H1 (cell line): ENCODE results near the gene TSSC4. TPM values are rescaled to one million over a fixed set of nuclear protein-coding genes. Genes with fewer than 3 reads are reported as not detected.

Experiments used
- CTCF ChIA-PET: fragments of 300-600 bp; sonication (Branson Sonifier 250); formaldehyde crosslinking; loops from one replicate; lab custom pipeline; 2021; ENCODE audit not compliant: partially characterized antibody; lab: Charles Lee
- POLR2A ChIA-PET: fragments of 300-600 bp; sonication (Branson Sonifier 250); formaldehyde crosslinking; loops from one replicate; lab custom pipeline; 2021; ENCODE audit warnings: inconsistent platforms; ENCODE audit not compliant: partially characterized antibody; lab: Charles Lee
- DNase-seq, 2 experiments: peaks; one replicate each; pipeline versions ENCODE4 v3.0.0 to v3.0.0-alpha.2; 2010 to 2022; ENCODE audit warnings: low spot score in 2 of 2, low read depth in 1 of 2, mixed read lengths in 1 of 2
- FAIRE-seq: peaks from 2 replicates; lab custom pipeline; 2011; peaks lifted over from hg19 to GRCh38; lab: Jason Lieb, UNC
- H2AFZ ChIP-seq: 2 replicates; pipeline ENCODE4 v1.8.1; 2012; ENCODE audit warnings: low read length, inconsistent platforms
- H2AK5ac ChIP-seq: 2 replicates; pipeline ENCODE4 v1.6.1; 2013; ENCODE audit warnings: low read depth, low read length
- H2BK120ac ChIP-seq: replicated peaks from 2 replicates; pipeline ENCODE3; 2013; ENCODE audit warnings: low read depth, low read length, inconsistent platforms
- H2BK12ac ChIP-seq: 2 replicates; pipeline ENCODE4 v1.6.1; 2013; ENCODE audit warnings: low read depth, low read length
- H2BK15ac ChIP-seq: 2 replicates; pipeline ENCODE4 v1.6.1; 2013; ENCODE audit warnings: low read length
- H2BK20ac ChIP-seq: 2 replicates; pipeline ENCODE4 v1.6.1; 2013; ENCODE audit warnings: low read length
- H2BK5ac ChIP-seq: 2 replicates; pipeline ENCODE4 v1.6.1; 2013; ENCODE audit warnings: low read depth, low read length
- H3K14ac ChIP-seq: 2 replicates; pipeline ENCODE4 v1.6.1; 2013; ENCODE audit warnings: inconsistent platforms; ENCODE audit not compliant: insufficient read length
- H3K18ac ChIP-seq: 2 replicates; pipeline ENCODE4 v1.6.1; 2013; ENCODE audit warnings: low read length; ENCODE audit errors: extremely low read depth
- H3K23ac ChIP-seq: 2 replicates; pipeline ENCODE4 v1.6.1; 2013; ENCODE audit warnings: inconsistent platforms; ENCODE audit not compliant: insufficient read length
- H3K23me2 ChIP-seq: 2 replicates; pipeline ENCODE4 v1.6.1; 2013; ENCODE audit warnings: low read depth, low read length
- H3K27ac ChIP-seq: 2 replicates; pipeline ENCODE4 v1.6.1; 2011; ENCODE audit warnings: low read depth, low read length, inconsistent platforms
- H3K27me3 ChIP-seq, 4 experiments: replicated peaks in 1 of 4; 1 replicate in 1 of 4; 2 replicates in 3 of 4; pipeline versions ENCODE4 v1.6.1 to v1.8.1; 2011 to 2013; ENCODE audit warnings: low read length in 3 of 4, mild to moderate bottlenecking in 3 of 4, inconsistent platforms in 2 of 4, mixed read lengths in 2 of 4, moderate library complexity in 1 of 4; ENCODE audit not compliant: control insufficient read depth in 3 of 4, insufficient read depth in 3 of 4; ENCODE audit errors: extremely low read depth in 1 of 4
- H3K36me3 ChIP-seq, 4 experiments: 2 replicates each; pipeline versions ENCODE4 v1.6.1 to v1.8.1; 2011 to 2013; ENCODE audit warnings: mild to moderate bottlenecking in 4 of 4, low read length in 3 of 4, moderate library complexity in 2 of 4, control low read depth in 1 of 4, inconsistent platforms in 1 of 4; ENCODE audit not compliant: insufficient read depth in 4 of 4, control insufficient read depth in 2 of 4
- H3K4ac ChIP-seq: replicated peaks from 2 replicates; pipeline ENCODE3; 2013; ENCODE audit warnings: low read length, low read depth, mixed read lengths, inconsistent platforms; ENCODE audit not compliant: insufficient read length
- H3K4me1 ChIP-seq, 4 experiments: replicated peaks in 1 of 4; 1 replicate in 1 of 4; 2 replicates in 3 of 4; pipeline versions ENCODE4 v1.6.1 to v1.8.1; 2011 to 2013; ENCODE audit warnings: low read length in 3 of 4, inconsistent platforms in 2 of 4, mixed read lengths in 1 of 4; ENCODE audit not compliant: insufficient read depth in 4 of 4, control insufficient read depth in 3 of 4
- H3K4me2 ChIP-seq, 2 experiments: 2 replicates each; pipeline versions ENCODE4 v1.6.1 to v1.8.1; 2011 to 2013; ENCODE audit warnings: low read depth in 2 of 2, low read length in 2 of 2, control low read depth in 1 of 2, inconsistent platforms in 1 of 2, mild to moderate bottlenecking in 1 of 2; ENCODE audit not compliant: insufficient read depth in 1 of 2
- H3K4me3 ChIP-seq, 4 experiments: fragments of 200-600, 300-600 bp in 1 of 4; sonication (generic), shearing (Covaris generic), sonication (Bioruptor Twin) in 1 of 4; 2 replicates each; pipeline versions ENCODE4 v1.5.1 to v1.8.1; 2011 to 2016; ENCODE audit warnings: low read length in 4 of 4, low read depth in 3 of 4, control low read depth in 2 of 4, inconsistent platforms in 2 of 4, mild to moderate bottlenecking in 2 of 4, mixed read lengths in 1 of 4, moderate library complexity in 1 of 4; ENCODE audit not compliant: insufficient read depth in 2 of 4; ENCODE audit errors: extremely low read depth in 1 of 4
- H3K56ac ChIP-seq: replicated peaks from 2 replicates; pipeline ENCODE3; 2013; ENCODE audit warnings: low read depth, mild to moderate bottlenecking, mixed read lengths, low read length, inconsistent platforms; ENCODE audit not compliant: insufficient read length
- H3K79me1 ChIP-seq: 2 replicates; pipeline ENCODE4 v1.6.1; 2013; ENCODE audit warnings: low read depth, low read length, control low read depth
- H3K79me2 ChIP-seq, 2 experiments: 2 replicates each; pipeline versions ENCODE4 v1.6.1 to v1.8.1; 2012 to 2013; ENCODE audit warnings: low read length in 2 of 2, mild to moderate bottlenecking in 2 of 2, inconsistent platforms in 1 of 2; ENCODE audit not compliant: insufficient read depth in 2 of 2, control insufficient read depth in 1 of 2
- H3K9ac ChIP-seq, 4 experiments: replicated peaks in 1 of 4; 1 replicate in 1 of 4; 2 replicates in 3 of 4; pipeline versions ENCODE4 v1.6.1 to v1.8.1; 2011 to 2013; ENCODE audit warnings: low read depth in 3 of 4, low read length in 3 of 4, control low read depth in 2 of 4, mild to moderate bottlenecking in 2 of 4, moderate library complexity in 2 of 4, inconsistent platforms in 1 of 4; ENCODE audit errors: extremely low read depth in 1 of 4
- H3K9me3 ChIP-seq, 2 experiments: 2 replicates each; pipeline versions ENCODE4 v1.6.1 to v1.8.1; 2012 to 2013; ENCODE audit warnings: mild to moderate bottlenecking in 2 of 2, moderate library complexity in 2 of 2, control low read depth in 1 of 2, inconsistent platforms in 1 of 2, low read depth in 1 of 2, low read length in 1 of 2, mixed read lengths in 1 of 2; ENCODE audit not compliant: insufficient read depth in 2 of 2
- H4K20me1 ChIP-seq, 2 experiments: replicated peaks in 1 of 2; 2 replicates each; pipeline versions ENCODE3 to v1.8.1; 2011 to 2013; ENCODE audit warnings: inconsistent platforms in 2 of 2, low read length in 2 of 2, mild to moderate bottlenecking in 1 of 2; ENCODE audit not compliant: insufficient read depth in 2 of 2, control insufficient read depth in 1 of 2
- H4K5ac ChIP-seq: 2 replicates; pipeline ENCODE4 v1.6.1; 2013; ENCODE audit warnings: low read length, low read depth, mixed read lengths, inconsistent platforms; ENCODE audit not compliant: insufficient read length
- H4K8ac ChIP-seq: 2 replicates; pipeline ENCODE4 v1.8.0; 2013; ENCODE audit warnings: mild to moderate bottlenecking, moderate library complexity, low read length, inconsistent platforms; ENCODE audit not compliant: insufficient read depth; ENCODE audit errors: extremely low read depth
- H4K91ac ChIP-seq: replicated peaks from 2 replicates; pipeline ENCODE3; 2013; ENCODE audit warnings: low read length, mixed read lengths, inconsistent platforms; ENCODE audit not compliant: insufficient read length
- CTCF ChIP-seq, 3 experiments: IDR thresholded peaks; 1 replicate in 2 of 3; 2 replicates in 1 of 3; pipeline versions ENCODE4 v1.5.1 to v1.6.1; 2011; ENCODE audit warnings: low read length in 3 of 3, mild to moderate bottlenecking in 3 of 3, inconsistent platforms in 2 of 3, low read depth in 1 of 3, moderate library complexity in 1 of 3; ENCODE audit not compliant: insufficient read depth in 1 of 3; ENCODE audit errors: control extremely low read depth in 1 of 3
- RAD21 ChIP-seq, 2 experiments: IDR thresholded peaks in 1 of 2; conservative IDR thresholded peaks in 1 of 2; 2 replicates each; pipeline ENCODE4 v1.6.1; 2011; ENCODE audit warnings: low read depth in 2 of 2, low read length in 2 of 2, improper control_type of control experiment in 1 of 2, inconsistent platforms in 1 of 2, mild to moderate bottlenecking in 1 of 2, moderate library complexity in 1 of 2
- WGBS, 2 experiments: shearing (Covaris generic) in 1 of 2; methylation state at CpG; one replicate each; pipeline versions ENCODE4 v1.1.6 to v1.1.7; 2013 to 2015; ENCODE audit warnings: low lambda C conversion rate in 2 of 2, mixed read lengths in 2 of 2, inconsistent platforms in 1 of 2, low coverage in 1 of 2, missing lambda C conversion rate in 1 of 2; ENCODE audit not compliant: insufficient replicate concordance in 2 of 2, insufficient coverage in 1 of 2, insufficient read length in 1 of 2; ENCODE audit errors: extremely low coverage in 1 of 2, missing lambda C conversion rate in 1 of 2; 5-methylcytosine and 5-hydroxymethylcytosine counted together
- polyA plus RNA-seq, 7 experiments: library from polyadenylated mRNA; depleted of rRNA in 3 of 7; stranded (reverse) in 5 of 7; unstranded in 2 of 7; fragments of >200 nt in 5 of 7; fragments of 200-250 nt in 2 of 7; gene quantifications; 1 replicate in 5 of 7; 2 replicates in 1 of 7; 4 replicates in 1 of 7; pipeline versions ENCODE4 v1.2.1 to v1.2.3, GENCODE V29; 2011 to 2013; ENCODE audit warnings: missing spikeins in 2 of 7, mixed read lengths in 2 of 7
- total RNA-seq: library from RNA; stranded (reverse); fragmentation: NEBNext Ultra II Directional; extraction: Animal tissue kit (Norgen Biotek cat#: 25700); gene quantifications from 2 replicates; pipeline ENCODE4 v1.2.1, GENCODE V29; 2021

TSSC4 gene
- total and polyA plus RNA-seq, 2 of the 8 experiments (the other 6 are each of a cell fraction or from before 2014, with no cell fraction given), result 34.0 to 39.3 TPM

DNA sequence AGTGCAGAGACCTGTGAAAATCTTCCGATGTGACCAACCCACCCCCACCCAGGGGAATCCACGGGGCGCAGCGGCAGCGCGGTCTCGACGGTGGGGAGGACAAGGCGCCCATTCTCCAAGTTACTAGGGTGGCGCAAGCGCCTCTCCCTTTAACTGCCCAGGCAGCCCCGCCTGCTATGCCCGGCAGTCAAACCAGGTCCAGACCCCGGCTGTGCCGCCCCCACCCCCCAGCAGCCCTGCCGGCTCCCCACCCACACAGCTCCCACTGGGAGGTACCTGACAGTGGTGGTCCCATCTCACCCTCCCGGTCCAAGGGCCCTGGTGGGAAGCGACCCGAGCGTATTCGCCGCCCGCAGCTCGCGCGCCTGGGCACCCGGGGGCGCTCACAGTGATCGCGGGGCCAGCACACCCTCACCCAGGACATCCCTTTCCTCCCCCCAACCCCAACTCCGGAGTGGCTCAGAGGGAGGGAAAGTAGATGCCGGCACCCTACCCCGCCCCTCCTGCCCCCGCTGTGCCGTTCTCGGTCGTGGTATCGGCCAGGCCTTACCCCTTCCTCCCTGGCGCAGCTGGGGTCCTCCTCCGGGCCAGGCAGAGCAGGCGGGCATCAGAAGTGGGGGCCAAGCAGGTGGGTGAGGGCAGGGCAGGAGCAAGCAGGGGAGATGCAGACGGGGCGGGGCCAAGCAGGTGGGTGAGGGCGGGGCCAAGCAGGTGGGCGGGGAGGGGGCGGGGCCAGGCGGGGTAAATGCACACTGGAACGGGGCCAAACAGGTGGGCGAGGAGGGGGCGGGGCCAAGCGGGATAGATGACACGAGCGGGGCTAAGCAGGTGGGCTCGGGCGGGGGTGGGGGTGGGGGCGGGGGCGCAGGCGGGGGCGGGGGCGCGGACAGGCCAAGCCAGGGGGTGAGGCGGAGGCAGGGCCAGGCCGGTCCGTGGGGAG, 43.6 kb downstream of the TSSC4 start, which contains the start of gene TRPM5:
TSS of gene TRPM5 (minus strand) at position 634 of the 940 bp plus-strand sequence. CDS start 21,478 bp downstream, outside the sequence.
- Histone ChIP-seq H3K36me3 (no peaks in the 10 kb centered on the region), H3K9me3 (no peaks in the 10 kb centered on the region), H3K79me2 (no peaks in the 10 kb centered on the region), H3K23me2 (peaks cover 7% of the 10 kb centered on the region; the same call in 1 of the 2 replicates), H3K23ac (no peak within 1 kb of the TSS), H2AFZ (peak within 1 kb of the TSS; percentile 80; the same call in 1 of the 2 replicates), H3K14ac (no peak within 1 kb of the TSS), H3K4me1 (peaks cover 0 to 3% (median 3%) of the 10 kb centered on the region in 4 experiments; a peak in 2 of 7 replicates), H3K27ac (no peak within 1 kb of the TSS), H4K5ac (no peak within 1 kb of the TSS), H4K8ac (peak within 1 kb of the TSS; percentile 68), H3K4ac (no peak within 1 kb of the TSS), H2BK20ac (no peak within 1 kb of the TSS), H2BK15ac (peak within 1 kb of the TSS; percentile 72; the same call in 1 of the 2 replicates), H3K79me1 (no peaks in the 10 kb centered on the region), H3K56ac (no peak within 1 kb of the TSS), H3K4me2 (peak within 1 kb of the TSS; percentile 87 to 96), H4K91ac (no peak within 1 kb of the TSS), H2BK120ac (no peak within 1 kb of the TSS), H2BK12ac (no peak within 1 kb of the TSS), H2AK5ac (no peak within 1 kb of the TSS), H3K18ac (no peak within 1 kb of the TSS; the same call in 1 of the 2 replicates), H2BK5ac (no peak within 1 kb of the TSS), H3K9ac (peak within 1 kb of the TSS in 2 of 4 experiments; percentile 23 to 58; a peak in 2 of 7 replicates), H3K4me3 (peak within 1 kb of the TSS; percentile 33 to 70 (median 54); a peak in 7 of 8 replicates), H3K27me3 (peaks cover 27 to 71% (median 57%) of the 10 kb centered on the region in 4 experiments), H4K20me1 (peaks cover 2 to 3% of the 10 kb centered on the region in 2 experiments)
- WGBS, 2 experiments, result 19% methylated on average over 18 of the region's 64 CpGs; no CpG with 5 or more reads in 1 of the 2 experiments
- ChIA-PET POLR2A (no interaction called here), CTCF (interaction anchor here (0.6 to 3.9 kb wide), 6 partner anchors 16 to 540 kb away, joined by 3 to 33 read pairs (median 4); no protein-coding TSS in a partner anchor)
- TF ChIP-seq CTCF (IDR thresholded peaks at IDR 0.05; ENCODE audit: control extremely low read depth in 1 of 3, insufficient read depth in 1 of 3, low read depth in 1 of 3, low read length in 3 of 3) (peak in 1 of 3 experiments; percentile 8; a peak in 1 of 4 replicates), RAD21 (IDR thresholded peaks at IDR 0.05 in 1 of 2, conservative IDR thresholded peaks at IDR 0.05 in 1 of 2; ENCODE audit: low read depth in 2 of 2, low read length in 2 of 2) (no peak)
- FAIRE-seq (no peak), DNase-seq (peak in 1 of 2 experiments; percentile 84)
